ENCODE data around the gene TMC5. TPM values are rescaled to one million over a fixed set of nuclear protein-coding genes. Genes with fewer than 3 reads are reported as not detected.

Gene TMC5
- total RNA-seq, 1 experiment from 2014 or later, result 1.2 TPM

GRCh38 chr16:19436540-19436939 lies 18.9 kb downstream of the TMC5 start:
- no peak overlapping the region for H3K4me2 ChIP-seq (ENCODE audit: insufficient read depth, insufficient read length, low read length)
- H2BK15ac ChIP-seq (ENCODE audit: low read depth, low read length), result no peak overlapping the region
- H3K36me3 Mint-ChIP-seq (ENCODE audit: insufficient read depth in 1 of 3, low read depth in 3 of 3), result peaks cover 0 to 3% (median 0%) of the 10 kb centered on the region in 3 experiments; a peak in 1 of 7 replicates
- no peak overlapping the region for H3K23ac ChIP-seq (ENCODE audit: insufficient read length, low read depth, low read length)
- no peak overlapping the region for H3K4me3 Mint-ChIP-seq
- no peak overlapping the region for H3K27ac ChIP-seq (ENCODE audit: insufficient read length, low read depth, low read length)
- H3K4ac ChIP-seq (ENCODE audit: low read depth, low read length), result no peak overlapping the region
- no peak overlapping the region for H2BK20ac ChIP-seq (ENCODE audit: low read depth, low read length, poor library complexity, severe bottlenecking)
- H3K9me3 Mint-ChIP-seq, result no peaks in the 10 kb centered on the region
- H2AFZ ChIP-seq (ENCODE audit: low read length), result no peak overlapping the region
- no peaks in the 10 kb centered on the region for H3K27me3 Mint-ChIP-seq (ENCODE audit: low read depth)
- no peak overlapping the region for H3K56ac ChIP-seq (ENCODE audit: insufficient read length, low read depth, low read length)
- H3K79me1 ChIP-seq (ENCODE audit: insufficient read depth, low read depth, low read length, poor library complexity, severe bottlenecking), result no peaks in the 10 kb centered on the region
- no peak overlapping the region for H2BK12ac ChIP-seq (ENCODE audit: insufficient read length, low read depth, low read length)
- no peak overlapping the region; a peak in 1 of 7 replicates for H3K27ac Mint-ChIP-seq
- H3K9me3 ChIP-seq (ENCODE audit: control insufficient read depth, low read depth, low read length), result no peaks in the 10 kb centered on the region
- peaks cover 12% of the 10 kb centered on the region in 2 experiments for H3K4me1 Mint-ChIP-seq
- H2BK120ac ChIP-seq (ENCODE audit: low read depth, low read length, poor library complexity, severe bottlenecking), result no peak overlapping the region
- no peaks in the 10 kb centered on the region for H3K79me2 ChIP-seq (ENCODE audit: insufficient read depth, low read length)
- TF ChIP-seq CTCF (conservative IDR thresholded peaks at IDR 0.05), result no peak
- H4K91ac ChIP-seq (ENCODE audit: insufficient read length, low read depth, low read length), result no peak overlapping the region
- H3K27me3 ChIP-seq (ENCODE audit: insufficient read depth, low read length), result no peaks in the 10 kb centered on the region
- DNase-seq, result no peak
- H4K20me1 ChIP-seq (ENCODE audit: control insufficient read depth, insufficient read depth, insufficient read length), result no peaks in the 10 kb centered on the region
- H3K9ac ChIP-seq (ENCODE audit: extremely low read depth, insufficient read length, low read length), result no peak overlapping the region
- no peaks in the 10 kb centered on the region for H3K4me1 ChIP-seq (ENCODE audit: insufficient read depth, low read length)
- no peak overlapping the region for H4K8ac ChIP-seq (replicated peaks; ENCODE audit: insufficient read length, low read depth, low read length)
- WGBS (ENCODE audit: extremely low coverage, insufficient read length, low lambda C conversion rate), result no CpG with 5 or more reads among the region's 1 CpG
- H2AK5ac ChIP-seq (ENCODE audit: insufficient read length, low read length), result no peak overlapping the region
- no peak overlapping the region for H2BK5ac ChIP-seq (ENCODE audit: insufficient read length, low read length)
- no peaks in the 10 kb centered on the region for H3K23me2 ChIP-seq (ENCODE audit: insufficient read length, low read depth, low read length, poor library complexity, severe bottlenecking)
- no peak overlapping the region for H3K18ac ChIP-seq (ENCODE audit: insufficient read length, low read depth, low read length)
- H3K14ac ChIP-seq (ENCODE audit: insufficient read depth, low read length), result no peak overlapping the region
- H4K5ac ChIP-seq (ENCODE audit: insufficient read length, low read depth, low read length), result no peak overlapping the region
- no peak overlapping the region for H3T11ph ChIP-seq (ENCODE audit: low read length)
